Gastroesophageal sphincter (tissue), 4 donors: Measurements from ENCODE around the gene GPR55. TPM values are rescaled to one million over a fixed set of nuclear protein-coding genes. Genes with fewer than 3 reads are reported as not detected.

Source experiments
- ATAC-seq: fragments of 150-250 bp; one replicate; pipeline ENCODE4 v1.9.1; 2016; ENCODE audit warnings: mild to moderate bottlenecking, moderate library complexity
- H3K27ac ChIP-seq, 4 donors: fragments of 200-600 bp; sonication (generic) in 3 of 4; 1 replicate in 3 of 4; 2 replicates in 1 of 4; pipeline ENCODE4 v1.5.1; 2016 to 2019
- H3K27me3 ChIP-seq: fragments of 200-600 bp; sonication (generic); one replicate; pipeline ENCODE4 v1.5.1; 2019
- H3K36me3 ChIP-seq, 2 donors: fragments of 200-600 bp; sonication (generic); one replicate each; pipeline ENCODE4 v1.5.1; 2019; ENCODE audit warnings: control low read depth in 1 of 2
- H3K4me1 ChIP-seq, 3 donors: fragments of 200-600 bp; sonication (generic); 1 replicate in 2 of 3; 2 replicates in 1 of 3; pipeline ENCODE4 v1.5.1; 2016 to 2019; ENCODE audit warnings: control low read depth in 2 of 3
- H3K4me3 ChIP-seq, 2 donors: fragments of 200-600 bp; sonication (generic); one replicate each; pipeline ENCODE4 v1.5.1; 2019; ENCODE audit warnings: mild to moderate bottlenecking in 1 of 2, moderate library complexity in 1 of 2
- H3K9me3 ChIP-seq, 3 donors: fragments of 200-600 bp; sonication (generic); one replicate each; pipeline ENCODE4 v1.5.1; 2017 to 2019; ENCODE audit warnings: control low read depth in 2 of 3
- EP300 ChIP-seq: sonication (generic); formaldehyde crosslinking; IDR thresholded peaks from one replicate; pipeline ENCODE4 v1.6.1; 2017; ENCODE audit warnings: antibody characterized with exemption, mild to moderate bottlenecking
- POLR2A ChIP-seq, 2 donors: fragments of 450-650 bp; IDR thresholded peaks; one replicate each; pipeline ENCODE4 v1.6.1; 2017; ENCODE audit warnings: antibody characterized with exemption in 2 of 2, mild to moderate bottlenecking in 2 of 2, moderate library complexity in 1 of 2
- POLR2AphosphoS5 ChIP-seq: sonication (generic); formaldehyde crosslinking; IDR thresholded peaks from one replicate; pipeline ENCODE4 v1.6.1; 2017; ENCODE audit warnings: antibody characterized with exemption
- WGBS, 2 donors: methylation state at CpG; one replicate each; pipeline ENCODE4 v1.1.5; 2018; ENCODE audit warnings: low coverage in 1 of 2; 5-methylcytosine and 5-hydroxymethylcytosine counted together
- total RNA-seq, 4 donors: library from RNA; depleted of rRNA; stranded (reverse); fragments of >200 nt; gene quantifications; one replicate each; pipeline ENCODE4 v1.1.0, GENCODE V29; 2016
- TF ChIP-seq, protein P1 (sequence below), 4 experiments: fragments of 200-600 bp in 2 of 4; fragments of 450-650 bp in 2 of 4; sonication (generic) in 1 of 4; IDR thresholded peaks; one replicate each; pipeline ENCODE4 v1.5.1; 2017 to 2019; ENCODE audit warnings: antibody characterized with exemption in 4 of 4, mild to moderate bottlenecking in 2 of 4, moderate library complexity in 2 of 4

The GPR55 gene
- total RNA-seq, 4 donors from 2014 or later: 0.08 to 0.12 TPM; not detected in 2

DNA sequence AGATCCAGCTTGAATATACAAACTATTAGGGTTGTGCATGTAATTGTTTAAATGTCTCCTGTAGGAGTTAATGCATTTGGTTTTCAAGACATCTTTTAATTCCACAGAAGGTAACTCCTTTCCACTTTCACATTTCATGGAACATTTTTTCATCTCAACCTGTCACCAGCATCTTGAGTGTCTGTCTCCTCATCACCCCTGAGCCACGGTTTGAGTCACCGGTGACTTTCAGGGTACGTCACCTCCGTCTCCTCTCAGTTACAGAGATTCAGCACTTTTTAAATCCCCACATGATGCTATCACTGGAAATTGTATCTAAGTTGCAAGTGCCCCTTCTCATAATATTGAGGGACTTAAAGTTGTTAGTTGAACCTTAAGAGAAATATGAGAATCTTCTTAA is 25.3 kb downstream of the GPR55 start:
- peaks cover 5% of the 10 kb centered on the region for H3K27me3 ChIP-seq
- no peaks in the 10 kb centered on the region for H3K36me3 ChIP-seq
- no peaks in the 10 kb centered on the region for H3K9me3 ChIP-seq
- 73 to 94% methylated on average over 3 to 4 of the region's 4 CpGs for WGBS, 2 donors
- no peak overlapping the region for H3K27ac ChIP-seq
- no peak for ATAC-seq
- H3K4me1 ChIP-seq: no peaks in the 10 kb centered on the region
- H3K4me3 ChIP-seq: no peak overlapping the region
- TF ChIP-seq POLR2AphosphoS5: no peak
- TF ChIP-seq, protein P1, sequence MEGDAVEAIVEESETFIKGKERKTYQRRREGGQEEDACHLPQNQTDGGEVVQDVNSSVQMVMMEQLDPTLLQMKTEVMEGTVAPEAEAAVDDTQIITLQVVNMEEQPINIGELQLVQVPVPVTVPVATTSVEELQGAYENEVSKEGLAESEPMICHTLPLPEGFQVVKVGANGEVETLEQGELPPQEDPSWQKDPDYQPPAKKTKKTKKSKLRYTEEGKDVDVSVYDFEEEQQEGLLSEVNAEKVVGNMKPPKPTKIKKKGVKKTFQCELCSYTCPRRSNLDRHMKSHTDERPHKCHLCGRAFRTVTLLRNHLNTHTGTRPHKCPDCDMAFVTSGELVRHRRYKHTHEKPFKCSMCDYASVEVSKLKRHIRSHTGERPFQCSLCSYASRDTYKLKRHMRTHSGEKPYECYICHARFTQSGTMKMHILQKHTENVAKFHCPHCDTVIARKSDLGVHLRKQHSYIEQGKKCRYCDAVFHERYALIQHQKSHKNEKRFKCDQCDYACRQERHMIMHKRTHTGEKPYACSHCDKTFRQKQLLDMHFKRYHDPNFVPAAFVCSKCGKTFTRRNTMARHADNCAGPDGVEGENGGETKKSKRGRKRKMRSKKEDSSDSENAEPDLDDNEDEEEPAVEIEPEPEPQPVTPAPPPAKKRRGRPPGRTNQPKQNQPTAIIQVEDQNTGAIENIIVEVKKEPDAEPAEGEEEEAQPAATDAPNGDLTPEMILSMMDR (IDR thresholded peaks at IDR 0.05): no peak
- no peak for TF ChIP-seq EP300
- no peak for TF ChIP-seq POLR2A (IDR thresholded peaks at IDR 0.05)

DNA sequence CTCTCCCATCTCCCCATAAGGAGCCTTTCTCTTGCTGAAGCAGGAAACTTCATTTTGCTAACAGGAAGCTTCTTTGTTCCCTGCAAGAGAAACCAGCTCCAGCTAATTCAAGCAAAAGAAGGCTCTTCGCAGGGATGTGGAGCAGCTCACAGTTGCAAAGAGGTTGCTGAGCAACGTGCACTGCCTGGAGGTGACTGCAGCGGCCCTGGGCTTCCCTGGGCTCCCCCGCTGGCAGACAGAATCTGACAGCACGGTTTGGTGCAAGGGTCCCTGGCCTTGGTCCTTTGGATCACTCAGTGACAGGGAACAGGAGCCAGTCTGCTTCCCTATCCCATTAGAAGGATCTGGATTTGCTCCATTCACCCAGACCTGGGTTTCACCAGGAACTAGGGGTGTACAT is 25.8 kb downstream of the GPR55 start:
- Histone ChIP-seq H3K4me1 (no peaks in the 10 kb centered on the region), H3K27ac (no peak overlapping the region), H3K9me3 (no peaks in the 10 kb centered on the region), H3K4me3 (no peak overlapping the region), H3K27me3 (peaks cover 5% of the 10 kb centered on the region), H3K36me3 (no peaks in the 10 kb centered on the region)
- no CpG with 5 or more reads among the region's 5 CpGs for WGBS, 2 donors
- ATAC-seq: no peak
- TF ChIP-seq POLR2A (IDR thresholded peaks at IDR 0.05) (no peak), POLR2AphosphoS5 (no peak), EP300 (no peak)
- TF ChIP-seq, protein P1 (IDR thresholded peaks at IDR 0.05): no peak

- Histone ChIP-seq H3K36me3 (no peaks in the 10 kb centered on the region), H3K27ac (no peak overlapping the region), H3K4me3 (no peak overlapping the region), H3K27me3 (peaks cover 5% of the 10 kb centered on the region), H3K4me1 (no peaks in the 10 kb centered on the region), H3K9me3 (no peaks in the 10 kb centered on the region)
- TF ChIP-seq POLR2AphosphoS5 (no peak), POLR2A (IDR thresholded peaks at IDR 0.05) (no peak), EP300 (no peak)
- TF ChIP-seq, protein P1 (IDR thresholded peaks at IDR 0.05): no peak
- ATAC-seq: no peak
- 63% methylated on average over 4 of the region's 8 CpGs; no CpG with 5 or more reads in 1 of the 2 donors for WGBS, 2 donors
Observed at GRCh38 chr2:230898713-230899091, 26.3 kb downstream of the GPR55 start.

DNA sequence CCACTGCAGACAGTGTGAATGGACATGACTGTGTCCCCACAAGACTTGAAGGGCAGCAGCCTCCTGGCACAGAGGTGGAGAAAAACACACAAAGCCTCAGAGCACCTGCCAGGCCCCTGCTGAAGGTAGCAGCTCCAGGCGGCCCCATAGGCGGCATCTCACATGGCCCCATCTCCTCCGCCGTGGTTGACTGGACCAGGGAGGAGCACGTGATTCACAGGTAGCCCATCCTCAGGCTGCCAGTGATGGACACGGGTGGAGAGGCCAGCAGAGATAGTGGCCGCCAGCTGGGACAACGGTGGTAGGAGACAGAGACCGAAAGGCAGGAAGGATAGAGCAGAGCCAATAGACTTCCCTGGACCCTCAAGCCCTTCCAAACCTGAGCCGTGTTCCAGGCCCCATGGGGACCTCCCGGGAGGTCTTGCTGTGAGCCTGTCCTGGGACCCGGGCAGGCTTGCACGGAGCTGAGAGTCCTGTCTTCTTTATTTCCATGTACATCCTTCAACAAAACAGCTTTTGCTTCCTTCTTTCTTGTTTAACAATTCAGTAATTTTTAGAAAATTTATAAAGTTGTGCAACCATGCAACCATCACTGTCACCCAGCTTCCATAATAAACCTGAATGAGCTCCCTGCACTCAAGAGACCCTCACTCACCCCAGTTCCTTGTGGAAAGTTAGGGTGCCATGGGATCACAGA is 26.9 kb downstream of the GPR55 start:
- no peak for TF ChIP-seq POLR2AphosphoS5
- TF ChIP-seq POLR2A (IDR thresholded peaks at IDR 0.05): no peak
- TF ChIP-seq, protein P1 (IDR thresholded peaks at IDR 0.05): no peak
- TF ChIP-seq EP300: no peak
- WGBS, 2 donors: 84% methylated on average over 11 of the region's 13 CpGs; no CpG with 5 or more reads in 1 of the 2 donors
- Histone ChIP-seq H3K27me3 (peaks cover 9% of the 10 kb centered on the region), H3K36me3 (no peaks in the 10 kb centered on the region), H3K4me3 (no peak overlapping the region), H3K27ac (no peak overlapping the region), H3K9me3 (no peaks in the 10 kb centered on the region), H3K4me1 (no peaks in the 10 kb centered on the region)
- ATAC-seq: no peak

DNA sequence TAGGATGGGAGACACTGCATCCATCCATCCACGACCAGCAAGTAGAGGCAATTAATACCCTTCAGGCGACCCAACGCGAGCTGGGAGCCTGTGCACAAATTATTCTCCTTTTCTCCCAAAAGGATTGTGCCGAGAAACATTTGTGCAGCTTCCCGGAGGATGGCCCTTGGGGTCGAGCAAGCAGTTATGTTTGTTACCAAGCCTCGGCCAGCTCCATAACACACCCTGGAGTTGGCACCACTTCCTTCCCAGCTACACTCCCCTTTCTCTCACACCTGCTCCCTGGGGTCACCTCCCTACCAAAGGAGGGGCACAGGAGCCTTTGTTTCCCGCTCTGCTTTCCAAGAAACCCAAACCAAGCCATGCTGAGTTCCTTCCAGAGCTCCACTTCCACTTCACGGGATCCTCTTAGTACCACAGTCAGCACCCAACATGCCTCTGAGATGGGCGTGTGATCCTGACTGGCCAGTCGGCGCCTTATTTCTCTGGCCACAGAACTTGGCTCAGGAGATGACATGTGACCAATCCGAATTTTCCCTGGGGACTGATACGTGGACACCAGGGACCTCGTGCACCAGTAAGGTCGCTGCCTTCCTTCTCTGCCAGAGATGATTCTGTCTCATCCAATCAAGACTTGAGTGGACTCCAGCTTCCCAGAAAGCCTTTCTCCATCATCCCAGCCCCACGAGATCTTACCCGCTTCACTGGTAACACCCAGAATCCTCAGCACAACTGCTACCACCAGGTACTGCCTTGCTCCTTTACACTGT is 28.5 kb downstream of the GPR55 start:
- 82 to 92% methylated on average over 4 to 17 of the region's 19 CpGs for WGBS, 2 donors
- TF ChIP-seq POLR2A (IDR thresholded peaks at IDR 0.05): no peak
- no peak for TF ChIP-seq POLR2AphosphoS5
- TF ChIP-seq, protein P1 (IDR thresholded peaks at IDR 0.05): no peak
- TF ChIP-seq EP300: no peak
- H3K36me3 ChIP-seq: no peaks in the 10 kb centered on the region
- no peak overlapping the region for H3K27ac ChIP-seq
- no peaks in the 10 kb centered on the region for H3K4me1 ChIP-seq
- H3K4me3 ChIP-seq: no peak overlapping the region
- no peaks in the 10 kb centered on the region for H3K9me3 ChIP-seq
- peaks cover 13% of the 10 kb centered on the region for H3K27me3 ChIP-seq
- no peak for ATAC-seq
